COLO668 (cell line): ENCODE results near the gene SELENOH.
A peak's percentile ranks its signal among the peaks of the same experiment; 100 is the strongest.
"Not testable (repeated sequence)": the region's sequence is repeated elsewhere in the genome, so short reads cannot be mapped to it uniquely, and the experiment has no call there.

Experiments
- DNase-seq: peaks from one replicate; lab custom pipeline; 2025; ENCODE audit not compliant: unreplicated experiment; lab: John Stamatoyannopoulos, UW

Gene SELENOH, protein sequence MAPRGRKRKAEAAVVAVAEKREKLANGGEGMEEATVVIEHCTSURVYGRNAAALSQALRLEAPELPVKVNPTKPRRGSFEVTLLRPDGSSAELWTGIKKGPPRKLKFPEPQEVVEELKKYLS

DNA sequence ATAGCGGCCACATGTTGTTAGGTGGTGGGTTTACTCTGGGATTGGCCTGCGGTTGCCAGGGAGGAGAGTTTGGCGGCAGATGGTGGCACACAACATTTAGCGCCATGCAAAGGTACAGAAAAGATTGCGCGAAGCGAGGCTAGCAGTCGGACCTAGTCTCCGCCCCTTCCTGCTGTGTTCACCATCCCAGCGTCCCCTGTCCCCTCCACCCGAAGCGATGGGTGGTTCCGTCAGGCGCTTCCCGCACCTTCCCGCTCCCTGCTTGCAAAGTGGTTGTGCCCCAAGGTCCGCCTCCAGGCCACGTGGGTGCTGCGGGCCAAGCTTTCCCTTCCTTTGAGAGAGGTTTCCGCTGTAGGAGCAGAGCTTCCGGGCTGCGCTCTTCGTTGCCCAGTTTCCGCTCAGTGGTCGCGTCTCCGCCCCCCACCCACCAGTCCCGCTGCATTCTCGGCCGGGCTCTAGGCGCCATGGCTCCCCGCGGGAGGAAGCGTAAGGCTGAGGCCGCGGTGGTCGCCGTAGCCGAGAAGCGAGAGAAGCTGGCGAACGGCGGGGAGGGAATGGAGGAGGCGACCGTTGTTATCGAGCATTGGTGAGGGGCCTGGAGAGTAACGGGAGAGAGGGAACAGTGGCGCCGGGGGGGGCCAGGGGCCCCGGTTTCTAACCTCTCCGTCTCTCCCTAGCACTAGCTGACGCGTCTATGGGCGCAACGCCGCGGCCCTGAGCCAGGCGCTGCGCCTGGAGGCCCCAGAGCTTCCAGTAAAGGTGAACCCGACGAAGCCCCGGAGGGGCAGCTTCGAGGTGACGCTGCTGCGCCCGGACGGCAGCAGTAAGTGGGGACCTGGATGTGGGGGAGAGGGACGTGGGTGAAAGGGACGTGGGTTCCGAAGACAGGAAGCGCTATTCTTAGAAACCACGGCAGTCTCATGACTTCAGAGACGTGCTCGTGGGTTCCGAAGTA lies at the start of gene SELENOH:
Gene SELENOH (plus strand): TSS at position 360 of the 955 bp plus-strand sequence. CDS start 105 bp downstream, at position 465.
- DNase-seq = peak; percentile 94

DNA sequence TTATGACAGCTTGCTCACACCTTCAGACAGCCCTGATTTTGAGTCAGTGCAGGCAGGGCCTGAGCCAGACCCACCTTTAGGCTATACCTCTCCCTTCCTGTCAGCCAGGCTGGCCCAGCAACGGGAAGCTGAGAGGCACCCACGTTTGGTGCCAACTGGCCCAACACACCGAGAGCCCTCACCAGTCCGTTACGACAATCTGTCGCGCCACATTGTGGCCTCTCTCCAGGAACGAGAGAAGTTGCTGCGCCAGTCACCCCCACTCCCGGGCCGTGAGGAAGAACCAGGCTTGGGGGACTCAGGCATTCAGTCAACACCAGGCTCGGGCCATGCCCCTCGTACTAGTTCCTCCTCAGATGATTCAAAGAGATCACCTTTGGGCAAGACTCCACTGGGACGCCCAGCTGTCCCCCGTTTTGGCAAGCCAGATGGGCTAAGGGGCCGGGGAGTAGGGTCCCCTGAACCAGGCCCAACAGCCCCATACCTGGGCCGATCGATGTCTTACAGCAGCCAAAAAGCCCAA lies 42.4 kb upstream of the SELENOH start:
- no peak for DNase-seq

DNA sequence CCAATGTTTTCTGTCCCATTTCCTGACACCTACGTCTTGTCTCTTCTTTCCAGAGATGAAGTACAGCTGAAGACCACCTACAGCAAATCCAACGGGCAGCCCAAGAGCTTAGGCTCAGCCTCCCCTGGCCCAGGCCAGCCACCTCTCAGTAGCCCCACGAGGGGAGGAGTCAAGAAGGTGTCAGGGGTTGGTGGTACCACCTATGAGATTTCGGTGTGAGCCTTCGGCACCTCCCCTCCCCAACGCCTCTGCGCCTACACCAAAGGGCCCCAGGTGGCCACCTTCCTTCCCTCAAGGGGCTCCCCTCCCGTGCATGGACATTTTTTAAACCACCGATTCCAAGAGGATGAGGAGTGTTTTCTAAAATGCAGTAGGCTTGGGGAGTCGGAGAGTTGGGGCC lies 41.5 kb upstream of the SELENOH start:
- no peak for DNase-seq

DNA sequence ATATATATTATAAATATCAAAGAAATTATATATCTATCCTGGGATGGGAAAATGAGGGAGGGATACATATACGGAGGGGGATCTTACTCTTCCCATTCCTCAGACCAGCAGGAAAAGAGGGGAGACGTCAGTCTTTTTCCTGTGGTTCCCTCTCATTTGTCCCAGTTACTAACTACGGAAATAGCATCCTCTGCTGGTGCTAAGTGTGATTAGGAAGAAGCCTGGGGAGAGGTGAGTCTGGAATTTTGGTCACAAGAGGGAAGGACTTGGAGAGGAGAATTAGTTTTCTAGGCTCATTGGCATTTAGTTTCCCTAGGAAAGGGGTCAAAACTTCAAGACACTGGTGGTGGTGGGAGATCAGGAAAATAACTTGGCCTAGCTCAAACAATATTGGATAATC lies 40.9 kb upstream of the SELENOH start:
- no peak for DNase-seq

DNA sequence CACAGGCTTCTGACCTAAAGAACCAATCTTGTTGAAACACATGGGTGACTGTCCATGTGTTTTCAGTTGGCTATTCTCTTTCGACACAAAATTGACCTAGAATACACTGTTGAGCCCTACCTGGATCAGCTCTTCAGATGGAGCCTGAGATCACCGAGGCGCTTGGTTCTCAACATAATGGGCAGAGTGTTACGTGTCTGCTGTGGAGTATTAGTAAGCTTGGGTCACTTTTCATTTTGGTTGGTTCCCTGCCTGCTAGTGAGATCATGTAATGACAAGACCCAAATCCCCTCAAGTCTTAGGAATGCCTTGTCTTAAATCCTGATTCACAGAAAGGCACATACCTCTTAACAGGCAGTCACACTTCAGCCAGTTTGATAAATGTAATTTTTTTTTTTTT lies 38.0 kb upstream of the SELENOH start:
- DNase-seq = no peak

DNA sequence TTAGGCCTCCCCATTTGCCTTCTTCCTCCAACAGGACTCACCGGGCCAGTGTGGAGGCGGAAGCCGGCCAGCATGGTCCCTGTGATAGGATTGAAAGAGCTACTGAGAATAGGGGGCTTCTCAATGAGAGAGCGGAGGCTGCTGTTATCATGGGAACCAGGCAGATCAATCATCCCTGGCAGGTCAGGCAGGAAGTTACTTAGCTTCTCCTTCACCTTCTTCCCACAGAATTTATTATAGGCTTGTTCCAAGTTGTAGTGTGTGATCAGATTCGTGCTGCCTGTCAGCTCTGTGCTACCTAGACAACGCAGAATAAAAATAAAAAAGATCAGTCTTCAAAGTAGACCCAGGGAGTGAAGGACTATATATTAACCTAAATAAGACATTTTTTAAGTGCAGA lies 36.4 kb upstream of the SELENOH start:
- DNase-seq = no peak

DNA sequence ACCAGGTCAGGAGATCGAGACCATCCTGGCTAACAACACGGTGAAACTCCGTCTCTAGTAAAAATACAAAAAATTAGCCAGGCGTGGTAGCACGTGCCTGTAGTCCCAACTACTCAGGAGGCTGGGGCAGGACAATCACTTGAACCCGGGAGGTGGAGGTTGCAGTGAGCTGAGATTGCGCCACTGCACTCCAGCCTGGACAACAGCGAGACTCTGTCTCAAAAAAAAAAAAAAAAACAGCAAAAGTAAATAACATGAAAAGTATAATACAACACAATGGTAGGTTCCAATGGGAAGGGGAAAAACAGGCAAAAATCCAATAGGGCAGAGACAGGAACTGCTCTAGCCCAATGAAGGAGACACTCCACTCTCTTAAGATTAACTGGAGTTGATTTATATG lies 35.9 kb upstream of the SELENOH start:
- DNase-seq = not testable (repeated sequence)

DNA sequence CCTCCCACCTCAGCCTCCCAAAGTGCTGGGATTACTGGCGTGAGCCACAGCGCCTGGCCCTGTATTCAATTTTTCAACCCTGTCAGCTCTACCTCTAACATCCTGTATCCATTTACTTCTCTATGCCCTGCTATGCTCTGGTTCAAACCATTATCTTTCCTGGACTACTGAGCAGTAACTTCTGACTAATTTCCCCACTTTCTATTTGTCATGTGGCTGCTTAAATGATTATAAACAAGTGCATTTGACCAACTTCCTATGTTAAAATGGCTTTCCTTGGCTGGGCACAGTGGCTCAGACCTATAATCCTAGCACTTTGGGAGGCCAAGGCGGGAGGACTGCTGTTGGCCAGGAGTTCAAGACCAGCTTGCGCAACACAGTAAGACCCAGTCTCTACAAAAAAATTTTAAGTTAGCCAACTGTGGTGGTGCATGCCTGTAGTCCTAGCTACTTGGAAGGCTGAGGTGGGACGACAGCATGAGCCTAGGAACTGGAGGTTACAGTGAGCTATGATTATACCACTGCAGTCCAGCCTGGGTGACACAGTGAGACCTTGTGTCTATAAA lies 31.4 kb upstream of the SELENOH start:
- DNase-seq = no peak

DNA sequence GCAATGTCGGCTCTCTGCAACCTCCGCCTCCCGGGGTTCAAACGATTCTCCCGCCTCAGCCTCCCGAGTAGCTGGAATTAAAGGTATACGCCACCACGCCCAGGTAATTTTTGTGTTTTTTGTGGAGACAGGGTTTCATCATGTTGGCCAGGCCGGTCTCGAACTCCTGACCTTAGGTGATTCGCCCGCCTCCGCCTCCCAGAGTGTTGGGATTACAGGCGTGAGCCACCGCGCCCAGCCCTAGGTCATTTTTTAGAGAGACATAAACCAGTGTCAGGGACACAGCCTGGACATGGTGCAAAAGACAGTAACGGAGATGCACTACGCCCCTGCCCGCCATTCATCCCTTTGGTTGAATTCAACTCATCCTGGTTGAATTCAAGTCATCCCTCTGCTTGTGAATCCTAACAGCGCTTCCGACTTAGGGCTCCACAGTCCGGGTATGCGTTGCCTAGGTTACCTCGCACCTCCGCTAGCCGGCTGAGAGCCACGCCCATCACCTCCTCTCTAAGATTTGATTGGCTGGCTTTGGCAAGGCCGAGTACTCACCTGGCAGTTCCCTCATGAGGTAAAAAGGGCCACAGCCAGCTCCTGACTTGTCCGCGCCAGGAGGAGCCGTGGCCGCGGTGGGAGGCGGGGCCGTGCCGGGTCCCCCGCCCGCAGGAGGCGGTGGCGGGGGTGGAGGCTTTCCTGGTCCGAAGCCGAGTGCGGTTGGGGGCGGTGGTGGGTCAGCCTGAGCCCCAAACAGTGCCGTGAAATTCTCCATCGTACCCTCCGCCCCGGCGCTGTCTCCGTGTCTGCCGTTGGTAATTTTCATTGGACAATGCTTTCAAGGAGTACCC lies 29.7 kb upstream of the SELENOH start, which contains the start of gene MED19:
Gene MED19 (minus strand): TSS at position 802 of the 842 bp plus-strand sequence. CDS start 36 bp downstream, at position 766.
- DNase-seq = peak; percentile 88

DNA sequence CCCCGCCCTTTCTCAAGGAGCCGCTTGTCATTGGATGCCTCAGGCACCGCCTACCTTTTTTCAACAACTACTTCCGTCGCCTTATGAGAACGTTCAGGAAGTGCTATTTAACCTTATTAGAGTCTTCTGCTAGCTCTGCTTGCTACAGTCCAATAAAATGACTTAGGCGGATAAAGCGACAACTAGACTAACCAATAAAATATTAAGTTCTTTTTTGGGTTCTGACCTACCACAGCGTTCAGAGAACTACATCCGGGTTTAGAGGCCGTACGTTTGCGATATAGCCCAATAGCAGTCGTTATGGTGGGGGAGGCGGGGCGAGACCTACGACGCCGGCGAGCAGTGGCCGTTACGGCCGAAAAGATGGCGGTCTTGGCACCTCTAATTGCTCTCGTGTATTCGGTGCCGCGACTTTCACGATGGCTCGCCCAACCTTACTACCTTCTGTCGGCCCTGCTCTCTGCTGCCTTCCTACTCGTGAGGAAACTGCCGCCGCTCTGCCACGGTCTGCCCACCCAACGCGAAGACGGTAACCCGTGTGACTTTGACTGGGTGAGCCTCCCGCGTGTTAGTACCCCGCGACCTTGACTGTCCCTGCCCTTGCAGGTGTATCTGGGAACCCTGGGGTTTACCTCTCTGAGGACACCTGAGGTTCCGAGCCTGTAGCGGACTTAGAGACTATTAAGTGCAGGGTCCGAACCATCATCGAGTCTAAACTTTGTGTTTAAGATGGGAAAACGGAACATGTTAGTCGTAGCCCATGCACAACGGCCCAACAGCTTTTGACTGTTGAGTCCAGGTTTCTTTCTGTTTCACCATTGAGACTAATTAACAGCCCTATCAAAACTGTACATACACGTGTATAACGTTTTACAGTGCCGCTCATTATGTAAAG lies 28.8 kb upstream of the SELENOH start, which contains the start of gene TMX2:
Gene TMX2 (plus strand): TSS at position 338 of the 895 bp plus-strand sequence. CDS start 26 bp downstream, at position 364.
- peak; percentile 91 for DNase-seq

DNA sequence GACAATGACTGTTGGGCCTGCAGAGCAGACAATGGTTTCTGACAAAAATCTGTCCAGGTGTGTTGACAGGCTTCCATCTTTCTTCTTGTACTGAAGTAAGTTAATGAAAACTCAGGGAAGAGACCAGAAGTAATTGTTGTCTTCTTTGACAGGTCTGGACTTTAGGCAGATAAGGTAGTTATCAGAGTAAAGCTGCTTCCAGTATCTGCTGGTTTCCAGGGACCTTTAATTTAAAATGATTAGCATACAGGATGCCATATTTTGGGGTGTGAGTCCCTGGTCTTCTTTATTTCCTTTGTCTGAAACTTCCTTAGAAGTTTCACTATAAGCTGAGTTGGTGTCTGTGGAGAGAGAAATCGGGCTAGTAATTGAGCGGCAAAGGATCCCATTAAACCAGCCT lies 27.5 kb upstream of the SELENOH start:
- DNase-seq = no peak

DNA sequence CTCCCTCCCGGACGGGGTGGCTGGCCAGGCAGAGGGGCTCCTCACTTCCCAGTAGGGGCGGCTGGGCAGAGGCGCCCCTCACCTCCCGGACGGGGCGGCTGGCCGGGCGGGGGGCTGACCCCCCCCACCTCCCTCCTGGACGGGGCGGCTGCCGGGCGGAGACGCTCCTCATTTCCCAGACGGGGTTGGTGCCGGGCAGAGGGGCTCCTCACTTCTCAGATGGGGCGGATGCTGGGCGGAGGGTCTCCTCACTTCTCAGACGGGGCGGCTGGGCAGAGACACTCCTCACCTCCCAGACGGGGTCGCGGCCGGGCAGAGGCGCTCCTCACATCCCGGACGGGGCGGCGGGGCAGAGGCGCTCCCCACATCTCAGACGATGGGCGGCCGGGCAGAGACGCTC lies 24.6 kb upstream of the SELENOH start:
- DNase-seq = not testable (repeated sequence)

DNA sequence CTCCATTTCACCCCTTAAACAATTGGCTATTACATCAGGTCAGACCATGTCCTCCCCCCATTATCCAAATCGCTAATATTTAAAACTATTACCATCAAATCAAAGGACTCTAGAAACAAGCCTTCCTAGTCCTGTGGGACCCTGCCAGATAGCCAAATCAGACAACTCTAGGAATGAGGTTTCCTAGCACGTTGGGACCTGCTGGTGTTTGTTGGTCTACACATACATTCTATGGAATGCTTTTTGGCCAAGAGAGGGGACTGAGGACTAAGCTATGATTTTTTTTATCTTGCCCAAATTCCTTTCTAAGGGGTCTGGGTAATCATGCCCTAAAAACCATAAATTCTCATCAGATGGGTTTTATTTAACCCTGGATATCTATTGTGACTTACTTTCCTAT lies 14.1 kb upstream of the SELENOH start:
- DNase-seq = no peak

DNA sequence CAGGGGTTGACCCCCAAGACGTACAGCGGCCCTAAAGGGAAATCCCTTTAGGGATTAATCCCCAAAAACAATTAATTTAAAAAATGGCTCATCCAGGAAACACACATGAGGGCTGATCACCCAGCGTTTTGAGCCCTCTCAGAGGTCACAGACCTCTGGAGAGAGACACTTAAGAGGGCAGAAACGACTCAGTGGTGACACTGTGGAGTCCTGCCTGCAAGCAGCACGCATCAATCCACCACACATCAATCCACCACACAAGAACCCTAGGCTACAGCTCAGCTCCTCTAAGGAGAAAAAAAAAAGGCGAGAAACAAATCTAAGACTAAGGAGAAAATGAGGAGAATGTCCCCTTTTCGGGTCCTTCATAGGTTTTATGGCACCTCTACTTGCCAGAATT lies 12.5 kb upstream of the SELENOH start:
- no peak for DNase-seq

DNA sequence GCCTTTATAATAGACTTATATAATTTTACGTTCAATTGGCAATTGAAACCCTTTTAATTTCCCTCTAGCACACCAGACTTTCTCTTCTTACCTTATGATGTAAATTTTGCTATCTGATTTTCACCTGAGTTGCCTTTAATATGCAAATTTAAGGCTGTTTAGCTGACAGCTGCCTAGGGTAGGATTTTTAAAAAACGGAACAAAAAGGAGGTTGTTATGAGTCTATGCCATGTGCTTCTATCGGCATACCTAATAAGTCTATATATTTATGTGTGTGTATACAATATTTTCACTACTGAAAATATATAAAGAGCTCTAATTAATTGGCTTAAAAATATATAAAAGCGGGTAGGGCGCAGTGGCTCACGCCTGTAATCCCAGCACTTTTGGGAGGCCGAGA lies 11.8 kb upstream of the SELENOH start:
- no peak for DNase-seq

DNA sequence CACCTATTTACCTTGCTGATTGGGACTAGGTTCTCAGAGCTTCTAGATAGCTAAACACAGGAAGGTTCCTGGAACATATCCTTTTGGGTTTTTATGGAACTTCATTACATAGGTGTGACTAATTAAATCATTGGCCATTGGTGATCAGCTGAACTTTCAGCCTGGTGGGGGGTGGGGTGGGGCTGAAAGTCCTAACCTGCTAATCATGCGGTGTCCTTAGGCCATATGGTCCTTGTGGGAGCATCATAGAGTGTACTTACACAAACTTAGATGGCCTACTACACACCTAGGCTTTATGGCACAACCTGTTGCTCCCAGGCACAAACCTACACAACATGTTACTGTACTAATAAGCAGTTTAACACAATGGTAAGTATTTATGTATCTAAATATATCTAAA lies 8.6 kb upstream of the SELENOH start:
- no peak for DNase-seq

DNA sequence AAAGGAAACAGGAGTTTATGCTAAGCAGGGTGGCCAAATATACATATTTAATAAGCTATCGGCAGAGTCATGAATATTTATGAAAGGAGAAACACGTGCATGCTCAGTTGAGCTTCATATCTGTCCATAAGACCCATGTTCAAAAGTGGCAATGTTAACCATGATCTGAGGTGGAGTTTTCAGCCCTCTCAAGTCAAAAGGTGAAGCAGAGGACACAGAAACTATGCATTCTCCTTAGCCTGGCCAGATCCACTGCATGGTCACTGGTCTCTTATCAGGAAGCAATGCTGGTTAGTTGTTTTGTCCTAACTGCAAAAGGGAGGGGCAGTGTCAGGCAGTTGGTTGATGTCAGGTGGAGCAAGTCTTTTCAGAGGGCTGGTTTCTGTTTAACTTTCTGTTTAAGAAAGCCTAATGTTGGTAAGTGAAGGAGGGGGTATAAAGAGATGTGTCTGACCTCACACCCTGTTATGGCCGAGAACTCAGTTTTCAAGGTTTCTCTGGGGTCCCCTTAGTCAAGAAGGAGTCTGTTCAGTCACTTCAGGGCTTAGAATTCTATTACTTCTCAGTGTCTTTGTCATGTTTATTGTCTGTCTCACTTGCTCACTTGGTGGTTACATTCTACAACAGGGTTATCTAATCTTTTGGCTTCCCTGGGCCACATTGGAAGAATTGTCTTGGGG lies 5.5 kb upstream of the SELENOH start:
- no peak for DNase-seq

DNA sequence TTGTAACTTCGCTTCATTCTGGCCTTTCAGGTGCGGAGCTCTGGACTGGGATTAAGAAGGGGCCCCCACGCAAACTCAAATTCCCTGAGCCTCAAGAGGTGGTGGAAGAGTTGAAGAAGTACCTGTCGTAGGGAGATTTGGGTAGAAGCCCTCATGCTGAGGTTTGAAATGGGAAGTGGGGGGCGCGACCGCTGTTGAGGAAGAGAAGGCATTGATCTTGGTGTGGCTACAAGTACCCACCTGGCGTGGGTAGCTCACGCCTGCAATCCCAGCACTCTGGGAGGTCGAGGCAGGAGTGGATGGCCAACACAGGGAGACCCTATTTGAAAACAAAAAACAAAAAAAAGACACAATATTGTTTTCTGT lies 779 bp downstream of the SELENOH start:
- peak; percentile 30 for DNase-seq

DNA sequence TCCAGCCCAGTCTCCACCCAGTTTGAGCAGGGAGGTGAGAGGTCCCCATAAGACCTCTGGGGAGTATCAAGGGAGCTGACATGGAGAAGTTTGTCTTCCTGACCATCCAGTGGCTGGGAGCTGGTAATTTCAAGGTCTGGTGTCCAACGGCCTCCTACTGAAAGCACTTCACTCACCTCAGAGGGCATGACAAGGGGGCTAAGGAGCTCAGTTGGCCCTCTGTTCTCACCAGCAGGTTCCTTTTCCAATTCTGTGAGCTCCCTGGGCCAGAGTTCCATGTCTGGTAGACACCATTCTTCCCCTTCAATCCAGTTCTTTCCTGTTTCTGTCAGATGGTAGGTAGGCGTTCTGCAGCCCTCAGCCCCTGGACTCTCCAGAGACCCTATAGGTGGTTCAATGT lies 3.1 kb downstream of the SELENOH start:
- DNase-seq = no peak
